NB4 (cell line): ENCODE results near the gene SEC16B.

Source experiments
- CTCF ChIP-seq: IDR thresholded peaks from one replicate; pipeline ENCODE4 v1.5.1; 2012; ENCODE audit warnings: low read depth, low read length
- MAX ChIP-seq: IDR thresholded peaks from 2 replicates; pipeline ENCODE4 v1.6.1; 2011; ENCODE audit warnings: low read depth, low read length
- MYC ChIP-seq: IDR thresholded peaks from 2 replicates; pipeline ENCODE4 v1.6.1; 2011; ENCODE audit warnings: low read depth, low read length
- POLR2A ChIP-seq: IDR thresholded peaks from 2 replicates; pipeline ENCODE4 v1.6.1; 2011; ENCODE audit warnings: mild to moderate bottlenecking; ENCODE audit not compliant: insufficient read length; ENCODE audit errors: extremely low read depth

- TF ChIP-seq CTCF (no peak), MAX (no peak), POLR2A (no peak), MYC (no peak)
Observed at GRCh38 chr1:177909416-177909815, 60.4 kb downstream of the SEC16B start.
